ENCODE results near the gene MAPKAP1.

The MAPKAP1 gene

GRCh38 chr9:125477089-125477544 lies 229.9 kb downstream of the MAPKAP1 start:
- H3K4me3 ChIP-seq (ENCODE audit: low read depth, low read length) = no peak overlapping the region
- no peak for DNase-seq (ENCODE audit: low read depth)
- TF ChIP-seq MYC (IDR thresholded peaks at IDR 0.05; ENCODE audit: low read depth, low read length) = no peak

GRCh38 chr9:125476645-125477044 lies 230.4 kb downstream of the MAPKAP1 start:
- TF ChIP-seq MAX (IDR thresholded peaks at IDR 0.05; ENCODE audit: low read depth, low read length) = no peak
- no peak for TF ChIP-seq POLR2A (IDR thresholded peaks at IDR 0.05; ENCODE audit: extremely low read depth, insufficient read length)
- TF ChIP-seq MYC (IDR thresholded peaks at IDR 0.05; ENCODE audit: low read depth, low read length) = no peak
- no peak for TF ChIP-seq CTCF (IDR thresholded peaks at IDR 0.05; ENCODE audit: low read depth, low read length)
- no peak for DNase-seq (ENCODE audit: low read depth)
- no peak overlapping the region for H3K4me3 ChIP-seq (ENCODE audit: low read depth, low read length)

- no peak for TF ChIP-seq MAX (IDR thresholded peaks at IDR 0.05; ENCODE audit: low read depth, low read length)
- no peak for TF ChIP-seq POLR2A (IDR thresholded peaks at IDR 0.05; ENCODE audit: extremely low read depth, insufficient read length)
- no peak for TF ChIP-seq MYC (IDR thresholded peaks at IDR 0.05; ENCODE audit: low read depth, low read length)
- no peak for TF ChIP-seq CTCF (IDR thresholded peaks at IDR 0.05; ENCODE audit: low read depth, low read length)
- H3K4me3 ChIP-seq (ENCODE audit: low read depth, low read length) = no peak overlapping the region
- no peak for DNase-seq (ENCODE audit: low read depth)
Observed at GRCh38 chr9:125475385-125475784, 231.6 kb downstream of the MAPKAP1 start.

- H3K4me3 ChIP-seq (ENCODE audit: low read depth, low read length) = no peak overlapping the region
- no peak for DNase-seq (ENCODE audit: low read depth)
- no peak for TF ChIP-seq POLR2A (IDR thresholded peaks at IDR 0.05; ENCODE audit: extremely low read depth, insufficient read length)
- TF ChIP-seq MYC (IDR thresholded peaks at IDR 0.05; ENCODE audit: low read depth, low read length) = no peak
- no peak for TF ChIP-seq MAX (IDR thresholded peaks at IDR 0.05; ENCODE audit: low read depth, low read length)
- TF ChIP-seq CTCF (IDR thresholded peaks at IDR 0.05; ENCODE audit: low read depth, low read length) = no peak
Observed at GRCh38 chr9:125472926-125473701, 233.9 kb downstream of the MAPKAP1 start.

- DNase-seq (ENCODE audit: low read depth) = no peak
- TF ChIP-seq MYC (IDR thresholded peaks at IDR 0.05; ENCODE audit: low read depth, low read length) = no peak
- no peak for TF ChIP-seq POLR2A (IDR thresholded peaks at IDR 0.05; ENCODE audit: extremely low read depth, insufficient read length)
- no peak for TF ChIP-seq CTCF (IDR thresholded peaks at IDR 0.05; ENCODE audit: low read depth, low read length)
- TF ChIP-seq MAX (IDR thresholded peaks at IDR 0.05; ENCODE audit: low read depth, low read length) = no peak
- H3K4me3 ChIP-seq (ENCODE audit: low read depth, low read length) = no peak overlapping the region
Observed at GRCh38 chr9:125472562-125472925, 234.5 kb downstream of the MAPKAP1 start.

GRCh38 chr9:125470767-125471580 lies 236.0 kb downstream of the MAPKAP1 start:
- TF ChIP-seq MYC (IDR thresholded peaks at IDR 0.05; ENCODE audit: low read depth, low read length) (no peak), POLR2A (IDR thresholded peaks at IDR 0.05; ENCODE audit: extremely low read depth, insufficient read length) (no peak), CTCF (IDR thresholded peaks at IDR 0.05; ENCODE audit: low read depth, low read length) (no peak), MAX (IDR thresholded peaks at IDR 0.05; ENCODE audit: low read depth, low read length) (no peak)
- H3K4me3 ChIP-seq (ENCODE audit: low read depth, low read length) = no peak overlapping the region
- no peak for DNase-seq (ENCODE audit: low read depth)

Data from NB4 (cell line).